ENCODE measurements around the gene CRIM1.

DNA sequence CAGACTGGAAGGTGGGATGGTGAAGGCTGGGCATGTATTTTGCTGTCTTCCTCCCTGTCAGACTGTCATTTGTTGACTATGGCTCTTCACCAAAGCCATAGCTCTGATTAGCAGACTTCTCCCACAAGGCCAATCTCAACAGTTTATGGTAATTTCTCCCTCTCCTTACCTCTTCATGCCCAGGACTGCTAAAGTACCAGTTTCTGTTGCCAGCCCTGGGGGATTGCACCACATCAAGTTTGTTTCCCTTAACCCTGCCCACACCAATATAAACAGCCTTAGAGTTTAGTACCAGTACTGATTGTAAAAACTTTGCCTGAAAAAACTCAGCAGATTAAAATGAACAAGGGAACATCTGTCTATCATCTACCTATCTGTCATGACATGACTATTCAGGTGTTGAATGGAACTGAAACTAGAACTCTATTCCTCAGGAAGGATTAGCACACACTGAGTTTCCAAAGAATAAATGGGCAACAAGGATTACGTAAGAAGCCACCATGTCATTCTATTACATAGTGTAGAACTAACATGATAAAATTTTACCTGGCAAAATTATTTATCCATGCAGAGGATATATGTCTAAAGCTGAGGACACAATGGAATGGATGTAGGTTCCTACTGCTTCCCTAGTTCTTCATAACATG lies 228.7 kb downstream of the CRIM1 start:
- TF ChIP-seq, protein P1, sequence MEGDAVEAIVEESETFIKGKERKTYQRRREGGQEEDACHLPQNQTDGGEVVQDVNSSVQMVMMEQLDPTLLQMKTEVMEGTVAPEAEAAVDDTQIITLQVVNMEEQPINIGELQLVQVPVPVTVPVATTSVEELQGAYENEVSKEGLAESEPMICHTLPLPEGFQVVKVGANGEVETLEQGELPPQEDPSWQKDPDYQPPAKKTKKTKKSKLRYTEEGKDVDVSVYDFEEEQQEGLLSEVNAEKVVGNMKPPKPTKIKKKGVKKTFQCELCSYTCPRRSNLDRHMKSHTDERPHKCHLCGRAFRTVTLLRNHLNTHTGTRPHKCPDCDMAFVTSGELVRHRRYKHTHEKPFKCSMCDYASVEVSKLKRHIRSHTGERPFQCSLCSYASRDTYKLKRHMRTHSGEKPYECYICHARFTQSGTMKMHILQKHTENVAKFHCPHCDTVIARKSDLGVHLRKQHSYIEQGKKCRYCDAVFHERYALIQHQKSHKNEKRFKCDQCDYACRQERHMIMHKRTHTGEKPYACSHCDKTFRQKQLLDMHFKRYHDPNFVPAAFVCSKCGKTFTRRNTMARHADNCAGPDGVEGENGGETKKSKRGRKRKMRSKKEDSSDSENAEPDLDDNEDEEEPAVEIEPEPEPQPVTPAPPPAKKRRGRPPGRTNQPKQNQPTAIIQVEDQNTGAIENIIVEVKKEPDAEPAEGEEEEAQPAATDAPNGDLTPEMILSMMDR (conservative IDR thresholded peaks at IDR 0.05 in 1 of 2, IDR thresholded peaks at IDR 0.05 in 1 of 2; ENCODE audit: low read depth in 1 of 2, low read length in 2 of 2) = no peak
- no peak for TF ChIP-seq EZH2 (IDR thresholded peaks at IDR 0.05; ENCODE audit: low read length, missing control alignments)

Measured in fibroblast of lung (primary cell).